K562 (cell line): ENCODE measurements around the gene ZNF488. TPM values are rescaled to one million over a fixed set of nuclear protein-coding genes. Genes with fewer than 3 reads are reported as not detected.

Experiments
- HMBOX1 ChIP-seq: sonication (generic); IDR thresholded peaks from 2 replicates; pipeline ENCODE4 v1.6.1; 2016
- NCOA1 ChIP-seq: fragments of 450-650 bp; IDR thresholded peaks from 2 replicates; pipeline ENCODE4 v1.6.1; 2016; ENCODE audit warnings: low read depth
- POLR2G ChIP-seq: fragments of 200-400 bp; formaldehyde crosslinking; IDR thresholded peaks from 2 replicates; pipeline ENCODE4 v1.6.1; 2017; ENCODE audit warnings: low read depth, mild to moderate bottlenecking, antibody characterized with exemption, low read length, moderate library complexity
- RNF219 ChIP-seq: fragments of 250-450 bp; sonication (Bioruptor Pico); IDR thresholded peaks from 2 replicates; pipeline ENCODE4 v1.5.0; 2022; ENCODE audit warnings: mild to moderate bottlenecking
- SFPQ ChIP-seq: fragments of 200-400 bp; formaldehyde crosslinking; IDR thresholded peaks from 2 replicates; pipeline ENCODE4 v1.6.1; 2017; ENCODE audit warnings: mild to moderate bottlenecking, low read depth, low read length, moderate library complexity
- SMAD4 ChIP-seq: fragments of 250-450 bp; sonication (Bioruptor Pico); conservative IDR thresholded peaks from 2 replicates; pipeline ENCODE4 v1.8.0; 2021; ENCODE audit warnings: inconsistent platforms, mild to moderate bottlenecking, moderate library complexity
- ZC3H8 ChIP-seq: fragments of 450-650 bp; IDR thresholded peaks from 2 replicates; pipeline ENCODE4 v1.6.1; 2017
- ZNF232 ChIP-seq: sonication (generic); formaldehyde crosslinking; IDR thresholded peaks from 2 replicates; pipeline ENCODE4 v1.8.0; 2022; ENCODE audit warnings: mild to moderate bottlenecking, missing genetic modification reagents
- ZNF3 ChIP-seq: fragments of 250-450 bp; sonication (Bioruptor Pico); IDR thresholded peaks from 2 replicates; pipeline ENCODE4 v1.5.0; 2021; ENCODE audit warnings: mild to moderate bottlenecking, moderate library complexity
- ZNF511 ChIP-seq: sonication (generic); formaldehyde crosslinking; IDR thresholded peaks from 2 replicates; pipeline ENCODE4 v1.8.0; 2022; ENCODE audit warnings: mild to moderate bottlenecking, missing genetic modification reagents
- ZNF79 ChIP-seq: fragments of 250-450 bp; sonication (Bioruptor Pico); IDR thresholded peaks from 2 replicates; pipeline ENCODE4 v1.4.0; 2020; ENCODE audit warnings: low read depth, mild to moderate bottlenecking, moderate library complexity
- polyA plus RNA-seq, 8 experiments: library from polyadenylated mRNA; depleted of rRNA in 4 of 8; stranded (reverse) in 5 of 8; unstranded in 3 of 8; fragments of >200 nt; fragmentation: Nextera tagmentation in 2 of 8; fragmentation: Illumina TruSeq in 1 of 8; extraction: Ambion mirVana in 2 of 8; extraction: Trizol in 1 of 8; gene quantifications; 2 replicates each; pipeline versions ENCODE4 v1.2.1 to v1.2.3, GENCODE V29; 2011 to 2014; ENCODE audit warnings: inconsistent platforms in 1 of 8, missing spikeins in 1 of 8
- total RNA-seq, 7 experiments: library from RNA; depleted of rRNA in 6 of 7; stranded (reverse); fragments of >200 nt in 6 of 7; fragmentation: Illumina TruSeq in 2 of 7; extraction: Trizol in 2 of 7; gene quantifications; 2 replicates each; pipeline versions ENCODE4 v1.2.1 to v1.2.3, GENCODE V29; 2011 to 2021; ENCODE audit warnings: low replicate concordance in 1 of 7

Gene ZNF488
- total and polyA plus RNA-seq, 9 of the 15 experiments (the other 6 are each of a cell fraction or from before 2014, with no cell fraction given), result 0.03 to 0.09 (median 0.05) TPM; not detected in 3

- TF ChIP-seq RNF219 (CRISPR knock-in tag) (no peak), ZNF3 (CRISPR knock-in tag) (no peak), POLR2G (no peak), HMBOX1 (no peak), ZNF79 (CRISPR knock-in tag) (no peak), ZNF511 (CRISPR knock-in tag) (no peak), SMAD4 (CRISPR knock-in tag) (no peak), NCOA1 (no peak), ZNF232 (CRISPR knock-in tag) (no peak), SFPQ (no peak), ZC3H8 (no peak)
Observed at GRCh38 chr10:47330804-47331203, 53.3 kb downstream of the ZNF488 start (continued).
